ENCODE data around the gene SPRR2E. TPM values are rescaled to one million over a fixed set of nuclear protein-coding genes. Genes with fewer than 3 reads are reported as not detected.

Gene SPRR2E
- not detected in 2 replicates for total RNA-seq

DNA sequence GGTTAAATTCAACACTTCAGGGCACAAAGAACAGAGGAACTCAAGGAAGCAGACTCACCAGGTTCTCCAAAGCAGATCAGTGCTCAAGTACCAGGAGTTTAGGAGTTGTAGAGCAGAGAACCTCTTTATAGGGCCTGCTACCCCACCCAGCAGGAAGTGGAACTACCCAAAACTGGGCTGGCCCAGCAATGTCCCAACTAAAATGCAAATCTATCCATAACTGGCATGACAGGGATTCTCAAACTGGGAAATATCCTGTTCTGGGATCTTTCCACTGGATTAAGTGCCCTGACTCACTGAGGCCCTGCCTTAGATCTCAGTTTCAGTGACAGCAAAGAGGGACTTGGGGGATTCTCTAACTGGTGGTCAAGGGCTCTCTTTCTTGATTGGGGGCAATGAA, at the start of gene SPRR2E:
SPRR2E (minus strand) TSS at position 101 of the 400 bp plus-strand sequence. CDS start 775 bp downstream, outside the sequence.

DNA sequence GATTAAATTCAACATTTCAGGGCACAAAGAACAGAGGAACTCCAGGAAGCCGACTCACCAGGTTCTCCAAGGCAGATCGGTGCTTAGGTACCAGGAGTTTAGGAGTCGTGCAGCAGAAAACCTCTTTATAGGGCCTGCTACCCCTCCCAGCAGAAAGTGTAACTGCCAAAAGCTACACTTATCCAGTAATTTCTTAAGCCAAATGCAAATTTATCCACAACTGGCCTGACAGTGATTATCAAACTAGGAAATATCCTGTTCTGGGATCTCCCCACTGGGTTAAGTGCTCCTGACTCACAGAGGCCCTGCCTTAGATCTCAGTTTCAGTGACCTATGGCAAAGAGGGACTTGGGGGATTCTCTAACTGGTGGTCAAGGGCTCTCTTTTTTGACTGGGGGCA, 19.1 kb upstream of the SPRR2E start, which contains the start of gene SPRR2F:
SPRR2F (minus strand) TSS at position 101 of the 400 bp plus-strand sequence. CDS start 783 bp downstream, outside the sequence.

DNA sequence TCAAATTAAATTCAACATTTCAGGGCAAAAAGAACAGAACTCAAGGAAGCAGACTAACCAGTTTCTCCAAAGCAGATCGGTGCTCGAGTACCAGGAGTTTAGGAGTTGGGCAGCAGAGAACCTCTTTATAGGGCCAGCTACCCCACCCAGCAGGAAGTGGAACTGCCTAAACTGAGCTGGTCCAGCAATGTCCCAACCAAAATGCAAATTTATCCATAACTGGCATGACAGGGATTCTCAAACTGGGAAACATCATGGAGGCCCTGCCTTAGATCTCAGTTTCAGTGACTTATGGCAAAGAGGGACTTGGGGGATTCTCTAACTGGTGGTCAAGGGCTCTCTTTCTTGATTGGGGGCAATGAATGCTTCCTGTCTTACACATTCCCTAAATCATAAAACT, 22.8 kb downstream of the SPRR2E start, which contains the start of gene SPRR2B:
SPRR2B (minus strand) TSS at position 101 of the 400 bp plus-strand sequence. CDS start 772 bp downstream, outside the sequence.

DNA sequence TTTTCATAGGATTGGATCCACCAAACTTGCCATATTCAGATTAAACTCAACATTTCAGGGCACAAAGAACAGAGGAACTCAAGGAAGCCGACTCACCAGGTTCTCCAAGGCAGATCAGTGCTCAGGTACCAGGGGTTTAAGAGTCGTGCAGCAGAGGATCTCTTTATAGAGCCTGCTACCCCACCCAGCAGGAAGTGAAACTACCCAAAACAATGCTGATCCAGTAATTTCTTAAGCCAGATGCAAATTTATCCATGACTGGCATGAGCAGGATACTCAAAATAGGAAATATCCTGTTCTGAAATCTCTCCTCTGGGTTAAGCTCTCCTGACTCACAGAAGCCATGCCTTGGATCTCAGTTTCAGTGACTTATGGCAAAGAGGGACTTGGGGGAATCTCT, 37.0 kb downstream of the SPRR2E start, which contains the start of gene SPRR2A:
SPRR2A (minus strand) TSS at position 138 of the 400 bp plus-strand sequence. CDS start 777 bp downstream, outside the sequence.

Other genes starting within 250 kb of the SPRR2E start
- gene LCE7A, start 234.5 kb downstream of the SPRR2E start, total RNA-seq: not detected in 2 replicates
- gene SMCP, start 216.2 kb downstream of the SPRR2E start, total RNA-seq: not detected in 2 replicates
- not detected in 2 replicates for gene IVL, start 186.0 kb downstream of the SPRR2E start, total RNA-seq
- gene SPRR5, start 147.3 kb downstream of the SPRR2E start, total RNA-seq: not detected in 2 replicates
- gene SPRR4, start 123.9 kb downstream of the SPRR2E start, total RNA-seq: not detected in 2 replicates
- gene SPRR1A, start 110.4 kb downstream of the SPRR2E start, total RNA-seq: not detected in 2 replicates
- not detected in 2 replicates for gene SPRR3, start 92.8 kb downstream of the SPRR2E start, total RNA-seq
- not detected in 2 replicates for gene SPRR1B, start 63.3 kb downstream of the SPRR2E start, total RNA-seq
- gene SPRR2D, start 53.4 kb downstream of the SPRR2E start, total RNA-seq: not detected in 2 replicates
- gene SPRR2A, start 37.0 kb downstream of the SPRR2E start, total RNA-seq: not detected in 2 replicates
- gene SPRR2B, start 22.9 kb downstream of the SPRR2E start, total RNA-seq: not detected in 2 replicates
- not detected in 2 replicates for gene SPRR2F, start 19.0 kb upstream of the SPRR2E start, total RNA-seq
- not detected in 2 replicates for gene SPRR2G, start 56.4 kb upstream of the SPRR2E start, total RNA-seq
- gene LELP1, start 108.9 kb upstream of the SPRR2E start, total RNA-seq: not detected in 2 replicates
- gene PRR9, start 123.1 kb upstream of the SPRR2E start, total RNA-seq: not detected in 2 replicates
- gene LORICRIN, start 165.2 kb upstream of the SPRR2E start, total RNA-seq: not detected in 2 replicates
- not detected in 2 replicates for gene PGLYRP3, start 218.4 kb upstream of the SPRR2E start, total RNA-seq